Ishikawa (cell line): Measurements from ENCODE around the gene NLGN1.

Experiments used
- CEBPB ChIP-seq: IDR thresholded peaks from 2 replicates; pipeline ENCODE4 v1.6.1; 2012
- CREB1 ChIP-seq: IDR thresholded peaks from 2 replicates; pipeline ENCODE4 v1.6.1; 2012; ENCODE audit warnings: low read depth
- EGR1 ChIP-seq: IDR thresholded peaks from 2 replicates; pipeline ENCODE4 v1.6.1; 2012
- EP300 ChIP-seq: IDR thresholded peaks from 2 replicates; pipeline ENCODE4 v1.6.1; 2012; ENCODE audit warnings: borderline replicate concordance
- FOXM1 ChIP-seq: IDR thresholded peaks from 2 replicates; pipeline ENCODE4 v1.6.1; 2012; ENCODE audit warnings: low read depth, borderline replicate concordance
- MAX ChIP-seq: IDR thresholded peaks from 2 replicates; pipeline ENCODE4 v1.6.1; 2012
- NFIC ChIP-seq: IDR thresholded peaks from 2 replicates; pipeline ENCODE4 v1.6.1; 2012
- RAD21 ChIP-seq: IDR thresholded peaks from 2 replicates; pipeline ENCODE4 v1.6.1; 2012; ENCODE audit warnings: low read depth
- REST ChIP-seq: IDR thresholded peaks from 2 replicates; pipeline ENCODE4 v1.6.1; 2012; ENCODE audit warnings: low read depth, mild to moderate bottlenecking
- TAF1 ChIP-seq: IDR thresholded peaks from 2 replicates; pipeline ENCODE4 v1.6.1; 2012; ENCODE audit warnings: low read depth, mild to moderate bottlenecking
- TCF12 ChIP-seq: IDR thresholded peaks from 2 replicates; pipeline ENCODE4 v1.6.1; 2012; ENCODE audit warnings: low read depth
- TEAD4 ChIP-seq: IDR thresholded peaks from 2 replicates; pipeline ENCODE4 v1.6.1; 2012
- USF1 ChIP-seq: IDR thresholded peaks from 2 replicates; pipeline ENCODE4 v1.6.1; 2012
- YY1 ChIP-seq: IDR thresholded peaks from 2 replicates; pipeline ENCODE4 v1.6.1; 2012; ENCODE audit warnings: low read depth
- ZBTB7A ChIP-seq: IDR thresholded peaks from 2 replicates; pipeline ENCODE4 v1.6.1; 2012; ENCODE audit warnings: low read depth

Gene NLGN1

GRCh38 chr3:173650596-173650995 is 253.1 kb downstream of the NLGN1 start:
- TF ChIP-seq ZBTB7A (no peak), USF1 (no peak), TEAD4 (no peak), MAX (no peak), YY1 (no peak), FOXM1 (no peak), TCF12 (no peak), TAF1 (no peak), EGR1 (no peak), REST (no peak), EP300 (no peak), CEBPB (no peak), RAD21 (no peak), NFIC (no peak), CREB1 (no peak)

GRCh38 chr3:173652093-173652492 is 254.5 kb downstream of the NLGN1 start:
- TF ChIP-seq ZBTB7A (no peak), CREB1 (no peak)

GRCh38 chr3:173653781-173654180 is 256.2 kb downstream of the NLGN1 start:
- TF ChIP-seq ZBTB7A (no peak), USF1 (no peak), EGR1 (no peak), NFIC (no peak), YY1 (no peak), TAF1 (no peak), CEBPB (no peak), FOXM1 (no peak), MAX (no peak)

GRCh38 chr3:173659972-173660371 is 262.4 kb downstream of the NLGN1 start:
- no peak for TF ChIP-seq EP300
- TF ChIP-seq ZBTB7A = no peak
- TF ChIP-seq RAD21 = no peak
- no peak for TF ChIP-seq MAX
- no peak for TF ChIP-seq NFIC
- no peak for TF ChIP-seq REST
- TF ChIP-seq CREB1 = no peak
- TF ChIP-seq FOXM1 = no peak
- no peak for TF ChIP-seq CEBPB
- no peak for TF ChIP-seq TCF12
- TF ChIP-seq TAF1 = no peak
- TF ChIP-seq EGR1 = no peak
- TF ChIP-seq USF1 = no peak
- no peak for TF ChIP-seq TEAD4
- no peak for TF ChIP-seq YY1

GRCh38 chr3:173660645-173661299 is 263.2 kb downstream of the NLGN1 start:
- no peak for TF ChIP-seq FOXM1
- no peak for TF ChIP-seq EGR1
- TF ChIP-seq NFIC = no peak
- TF ChIP-seq CREB1 = no peak
- TF ChIP-seq YY1 = no peak
- no peak for TF ChIP-seq MAX
- TF ChIP-seq EP300 = no peak
- no peak for TF ChIP-seq ZBTB7A
- TF ChIP-seq REST = no peak
- TF ChIP-seq TAF1 = no peak
- no peak for TF ChIP-seq RAD21
